RCC 7860 (cell line): ENCODE measurements around the gene AMACR.
A peak's percentile ranks its signal among the peaks of the same experiment; 100 is the strongest.
"Not testable (repeated sequence)": the region's sequence is repeated elsewhere in the genome, so short reads cannot be mapped to it uniquely, and the experiment has no call there.

Experiments
- DNase-seq: peaks from one replicate; pipeline ENCODE4 v3.0.0-alpha.2; 2015; ENCODE audit warnings: low spot score
- FAIRE-seq: peaks from 2 replicates; lab custom pipeline; 2012; peaks lifted over from hg19 to GRCh38; lab: Jason Lieb, UNC

AMACR gene

DNA sequence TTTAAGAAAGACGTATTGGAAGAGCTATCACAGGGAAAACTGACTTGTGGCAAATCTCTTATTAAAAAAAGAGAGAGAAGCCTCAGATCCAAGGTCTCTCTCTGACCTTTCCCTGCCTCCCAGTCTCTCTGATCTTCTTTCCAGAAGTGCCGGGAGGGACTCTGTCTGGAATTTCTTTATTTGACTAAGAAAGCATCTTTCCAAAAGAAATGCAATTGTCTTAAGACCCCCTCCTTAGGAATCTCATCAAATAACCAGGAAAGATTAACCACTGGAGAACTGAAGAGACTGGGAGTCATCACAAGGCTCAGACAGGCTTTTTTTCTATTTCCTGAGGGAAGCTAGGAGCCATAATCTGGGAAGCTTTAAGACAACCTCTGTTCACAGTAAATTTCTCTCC lies 30.5 kb upstream of the AMACR start:
- DNase-seq (no peak), FAIRE-seq (no peak)

DNA sequence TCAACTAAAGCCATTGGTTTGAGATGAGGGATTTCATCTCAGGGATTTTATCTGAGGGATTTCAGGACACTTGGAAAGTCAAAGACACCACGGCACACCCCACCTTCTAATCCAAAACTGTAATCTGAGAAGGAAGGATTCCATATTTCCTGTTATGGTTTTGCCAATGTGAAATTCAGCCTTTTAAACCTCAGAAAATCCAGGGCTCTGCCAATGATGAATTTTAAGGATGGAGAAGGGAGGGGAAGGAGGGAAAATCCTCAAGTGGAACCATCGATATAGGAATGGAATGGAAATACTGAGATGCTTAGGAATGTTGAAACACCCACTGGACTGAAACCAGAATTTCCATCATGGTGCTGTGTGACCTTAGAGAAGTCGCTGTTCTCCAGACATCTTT lies 29.9 kb upstream of the AMACR start:
- FAIRE-seq (no peak), DNase-seq (no peak)

DNA sequence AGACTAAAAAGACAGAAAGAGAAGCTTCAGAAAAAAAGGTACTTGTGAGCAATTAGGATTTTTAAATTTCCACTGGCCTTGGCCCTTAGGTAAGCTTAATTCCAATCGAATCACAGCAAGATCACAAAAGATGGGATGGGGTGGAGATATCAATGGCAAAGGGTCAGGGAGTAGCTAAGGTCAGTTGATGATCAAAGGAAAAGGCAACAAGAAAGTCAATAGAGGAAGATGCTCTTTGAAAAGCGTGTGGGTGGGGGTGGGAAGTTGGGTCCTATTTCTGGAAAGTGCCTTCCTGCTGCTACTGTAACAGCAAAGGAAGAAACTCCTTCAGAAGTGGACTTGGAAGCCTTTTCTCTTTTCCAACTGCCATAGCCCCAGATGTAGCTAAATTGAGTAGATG lies 27.9 kb upstream of the AMACR start:
- FAIRE-seq = no peak
- no peak for DNase-seq

DNA sequence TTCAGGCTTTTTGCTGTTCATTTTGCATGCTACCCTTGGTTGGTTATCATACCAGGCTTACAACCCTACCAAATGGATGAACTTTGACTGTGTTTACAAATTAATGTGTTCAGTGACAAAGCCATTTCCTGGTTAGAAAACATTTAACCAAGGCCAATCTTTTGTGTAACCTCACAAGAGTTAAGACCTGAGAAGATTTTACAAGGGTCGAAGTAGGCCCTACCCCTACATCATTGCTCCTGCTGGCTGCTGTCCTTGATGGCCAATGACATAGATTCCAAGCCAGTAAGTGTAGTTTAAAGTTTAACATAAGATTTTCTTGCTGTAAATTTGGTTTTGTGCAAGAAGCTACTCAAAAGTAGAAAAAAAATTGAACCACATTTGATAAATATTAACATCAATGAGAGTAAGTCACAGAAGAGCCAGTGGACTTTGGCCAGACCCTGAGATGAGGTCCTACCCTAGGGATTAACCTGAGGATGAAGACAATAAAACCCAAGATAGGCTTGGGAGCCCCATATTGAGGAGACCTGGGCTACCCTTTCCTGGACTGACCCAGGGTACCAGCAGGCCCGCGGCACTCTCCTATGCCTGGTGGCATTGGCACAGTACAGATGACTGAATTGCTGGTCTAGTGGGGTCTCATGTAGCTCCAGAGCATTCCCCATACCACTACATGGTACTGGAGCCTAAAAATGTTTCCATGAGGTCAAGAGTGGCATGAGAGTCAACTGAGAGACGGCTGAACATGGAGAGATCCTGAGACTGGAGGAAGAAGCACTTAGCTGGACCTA lies 26.9 kb upstream of the AMACR start:
- FAIRE-seq = peak; percentile 92

DNA sequence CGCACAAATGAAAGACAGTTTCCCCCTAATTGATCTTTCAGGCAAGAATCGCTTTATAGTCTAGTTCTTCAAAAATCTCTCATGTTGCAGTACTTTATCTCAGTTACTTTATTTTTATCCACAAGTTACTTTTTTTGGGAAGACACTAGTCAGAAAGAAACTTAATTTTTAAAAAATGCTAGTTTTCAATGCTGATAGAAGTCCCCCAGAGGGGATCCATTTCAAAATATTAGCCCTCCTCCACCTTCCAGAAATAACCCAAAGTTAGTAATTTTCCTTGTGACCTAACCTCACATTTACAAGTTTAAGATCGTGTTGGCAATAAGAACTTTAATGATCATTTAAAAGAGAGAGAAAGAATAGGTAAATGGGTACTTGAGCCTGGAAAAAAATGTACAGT lies 24.1 kb upstream of the AMACR start:
- DNase-seq = no peak
- FAIRE-seq = no peak

More for the DNA sequence above, 26.9 kb upstream of the AMACR start:
- DNase-seq = no peak

DNA sequence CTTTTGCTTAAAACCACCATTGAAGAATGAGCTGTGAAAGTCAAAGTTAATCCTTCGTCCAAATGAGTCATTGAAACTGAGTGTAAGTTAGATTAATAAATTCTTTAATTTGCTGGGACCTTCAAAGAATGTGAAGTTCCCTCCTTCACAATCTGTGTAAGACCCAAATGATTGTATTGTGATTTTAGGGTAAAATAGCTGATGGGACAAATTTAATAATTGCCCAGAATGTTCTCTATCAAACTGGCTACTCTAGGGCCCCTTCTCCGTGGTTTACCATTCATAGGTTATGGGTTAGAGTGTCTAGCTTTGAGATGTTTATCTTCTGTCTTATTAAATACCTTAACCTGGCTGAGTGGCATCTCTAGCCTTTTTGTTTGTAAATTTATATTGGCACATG lies 23.3 kb upstream of the AMACR start:
- FAIRE-seq (peak; percentile 69), DNase-seq (no peak)

DNA sequence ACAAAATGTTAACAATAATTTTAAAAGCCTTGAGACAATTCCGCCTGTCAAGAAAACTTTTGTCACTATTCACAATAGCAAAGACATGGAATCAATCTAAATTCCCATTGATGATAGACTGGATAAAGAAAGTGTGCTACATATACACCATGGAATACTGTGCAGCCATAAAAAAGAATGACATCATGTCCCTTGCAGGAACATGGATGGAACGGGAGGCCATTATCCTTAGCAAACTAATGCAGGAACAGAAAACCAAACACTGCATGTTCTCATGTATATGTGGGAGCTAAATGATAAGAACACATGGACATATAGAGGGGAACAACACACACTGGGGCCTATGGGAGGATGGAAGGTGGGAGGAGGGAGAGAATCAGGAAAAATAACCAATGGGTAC lies 22.7 kb upstream of the AMACR start:
- not testable (repeated sequence) for FAIRE-seq, DNase-seq

DNA sequence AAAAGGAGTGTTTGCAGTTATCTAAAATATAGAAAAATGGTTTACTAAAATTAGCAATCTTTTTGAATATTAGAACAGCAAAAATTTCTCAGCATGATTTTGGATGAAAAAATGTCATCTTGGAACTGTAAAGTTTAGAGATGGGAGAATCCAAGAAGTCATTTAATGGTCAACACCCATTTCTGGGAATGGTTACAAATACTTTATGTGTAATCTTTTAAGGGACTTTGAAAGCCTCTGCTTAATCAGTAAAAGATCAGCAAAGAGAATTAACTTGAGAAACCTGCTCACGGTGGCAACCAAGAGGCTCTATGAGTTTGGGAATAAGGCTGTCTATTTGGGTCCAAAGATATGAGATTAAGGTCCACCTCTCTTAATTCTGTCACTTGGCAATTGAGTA lies 22.2 kb upstream of the AMACR start:
- DNase-seq (no peak), FAIRE-seq (peak; percentile 93)

DNA sequence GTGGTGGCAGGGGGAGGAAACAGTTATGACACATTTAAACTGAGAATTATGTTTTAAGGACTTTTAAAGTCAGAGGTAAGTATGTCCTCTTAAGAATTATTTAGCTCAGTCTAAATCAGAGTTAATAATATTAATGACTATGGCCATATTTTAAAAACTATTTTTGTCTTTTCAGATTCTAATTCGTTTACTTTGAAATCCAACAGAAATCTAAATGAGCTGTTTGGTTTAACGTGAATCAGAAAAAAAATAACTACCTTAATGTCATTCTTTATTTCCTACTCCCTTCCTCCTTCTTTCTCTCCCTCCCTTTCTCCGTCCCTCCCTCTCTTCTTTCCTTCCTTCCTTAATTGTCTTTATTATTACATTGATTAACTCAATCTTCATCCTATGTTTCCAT lies 20.5 kb upstream of the AMACR start:
- no peak for DNase-seq

DNA sequence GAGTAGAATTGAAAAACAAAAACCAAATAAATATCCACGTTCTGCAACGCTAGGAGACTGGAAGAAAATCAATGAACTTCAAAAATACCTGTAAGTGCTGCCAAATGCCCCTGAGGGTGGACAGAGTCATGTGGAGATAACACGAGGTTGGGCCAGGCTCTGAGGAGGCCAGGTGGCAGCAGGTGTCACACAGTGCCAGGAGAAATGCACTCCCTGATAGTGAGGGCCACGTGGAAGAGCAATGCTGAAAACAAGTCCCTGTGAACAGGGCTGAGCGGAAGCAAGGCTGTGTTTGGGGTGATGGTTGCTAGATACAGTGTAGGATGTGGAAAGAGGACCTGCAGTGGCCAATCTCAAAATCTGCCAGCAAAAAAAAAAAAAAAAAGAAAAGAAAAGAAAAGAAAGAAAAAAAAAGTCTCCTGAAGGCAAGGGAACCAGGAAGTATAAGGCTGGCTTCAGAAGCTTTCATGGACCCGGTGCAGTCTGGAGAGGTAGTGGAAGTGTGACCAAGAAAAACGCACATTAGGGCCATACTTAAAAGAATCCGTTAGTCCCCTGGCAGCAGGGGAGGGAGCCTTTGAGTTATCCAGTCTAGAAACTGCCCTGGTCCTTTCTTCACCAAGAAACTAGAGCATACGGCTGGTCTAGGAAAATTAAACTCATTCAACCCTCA lies 18.4 kb upstream of the AMACR start:
- no peak for FAIRE-seq
- no peak for DNase-seq

More for the DNA sequence above, 20.5 kb upstream of the AMACR start:
- no peak for FAIRE-seq

DNA sequence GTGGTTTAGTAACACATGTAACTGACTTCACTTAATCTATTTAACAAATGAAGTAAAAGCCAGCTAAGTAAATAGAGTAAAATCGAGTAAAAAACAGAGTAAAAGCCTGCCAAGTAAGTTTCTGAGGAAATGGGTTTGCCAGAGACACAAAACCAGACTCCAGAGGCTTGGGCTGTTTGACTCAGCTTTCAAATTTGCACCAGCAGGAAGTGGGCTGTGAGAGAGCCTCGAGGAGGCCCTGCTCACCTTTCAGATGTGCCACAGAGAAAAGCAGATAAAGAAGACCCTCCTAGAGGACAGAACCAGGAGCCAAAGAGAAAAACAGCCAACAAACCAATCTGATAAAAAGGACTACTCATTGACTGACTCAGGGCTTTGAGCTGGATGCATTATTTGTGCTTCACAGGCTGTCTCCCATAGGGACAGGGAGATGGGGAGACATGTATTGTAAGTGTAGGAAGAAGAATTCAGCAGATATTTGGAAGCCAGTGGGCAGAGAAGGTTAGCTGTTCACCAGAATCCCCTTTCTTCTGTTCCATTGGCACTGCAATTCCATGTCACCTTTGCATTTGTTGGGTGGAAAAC lies 14.4 kb upstream of the AMACR start:
- DNase-seq (no peak), FAIRE-seq (peak; percentile 30)

DNA sequence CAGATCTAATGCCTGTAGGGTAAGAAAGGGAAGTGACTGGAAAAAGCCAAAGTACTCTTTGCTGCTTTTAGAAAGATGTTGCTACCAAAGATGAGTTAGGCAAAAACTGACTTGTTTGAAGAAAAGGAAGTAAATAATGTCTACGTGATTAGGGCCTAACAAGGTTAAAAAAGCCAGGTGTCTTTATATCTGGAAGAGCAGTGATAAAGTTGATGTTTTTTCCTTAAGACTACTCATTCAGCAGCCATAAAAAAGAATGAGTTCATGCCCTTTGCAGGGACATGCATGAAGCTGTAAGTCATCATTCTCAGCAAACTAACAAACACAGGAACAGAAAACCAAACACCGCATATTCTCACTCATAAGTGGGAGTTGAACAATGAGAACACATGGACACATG lies 13.5 kb upstream of the AMACR start:
- DNase-seq (no peak), FAIRE-seq (no peak)

DNA sequence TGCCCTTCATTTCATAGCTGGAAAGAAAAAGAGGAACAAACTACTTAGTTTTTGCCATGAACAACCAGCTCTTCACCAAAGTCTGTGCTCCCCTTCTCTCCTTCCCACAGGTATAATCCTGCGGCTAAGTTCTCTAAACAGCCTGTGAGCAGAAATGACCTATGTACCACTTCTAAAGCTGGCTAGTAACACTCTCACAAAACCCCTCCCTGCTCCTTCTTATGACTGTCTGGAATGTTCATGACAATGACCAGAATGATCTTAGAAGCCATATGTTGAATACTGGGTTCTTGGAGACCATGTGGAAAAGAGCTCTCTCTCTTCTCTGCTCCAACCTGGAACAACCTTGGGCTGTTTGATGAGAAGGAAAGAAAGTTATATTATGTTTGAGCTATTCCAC lies 12.9 kb upstream of the AMACR start:
- DNase-seq (no peak), FAIRE-seq (no peak)

DNA sequence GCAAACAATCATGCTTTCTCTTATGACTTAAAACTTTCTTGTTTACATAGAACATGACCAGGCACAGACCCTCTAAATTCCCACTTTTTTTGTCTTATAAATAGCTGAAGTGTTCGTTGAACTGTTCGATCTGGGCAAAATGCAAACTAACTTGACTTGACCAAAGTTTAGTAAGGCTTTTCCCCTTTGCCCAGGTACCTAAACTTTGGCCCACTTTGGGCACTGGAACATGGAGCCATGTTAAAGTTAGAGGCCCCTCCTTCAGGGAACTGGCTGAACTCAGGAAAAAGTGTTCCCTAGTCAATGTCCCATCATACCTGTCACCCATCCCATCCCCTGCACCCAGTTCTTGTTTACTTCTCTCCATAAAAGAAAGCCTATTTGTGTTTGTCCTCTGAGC lies 9.4 kb upstream of the AMACR start:
- no peak for FAIRE-seq

DNA sequence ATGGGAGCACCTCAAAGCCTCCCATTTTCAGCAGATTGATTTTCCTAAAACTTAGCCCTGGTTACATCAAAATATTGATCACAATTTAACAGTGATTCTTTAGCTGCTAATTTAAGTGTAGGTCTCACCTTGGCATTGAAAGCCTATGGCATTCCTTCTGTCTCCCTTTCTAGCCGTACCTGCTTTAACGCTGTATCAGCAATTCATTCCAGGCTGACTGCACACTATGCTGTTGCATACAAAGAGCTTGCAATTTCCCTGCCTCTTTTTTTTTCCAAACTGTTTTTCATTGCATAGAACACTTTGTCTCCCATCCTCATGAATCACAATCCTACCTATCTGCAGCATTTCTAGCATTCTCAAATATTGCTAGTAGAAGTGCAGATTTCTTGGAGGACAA lies 8.9 kb upstream of the AMACR start:
- no peak for DNase-seq

More for the DNA sequence above, 9.4 kb upstream of the AMACR start:
- no peak for DNase-seq

DNA sequence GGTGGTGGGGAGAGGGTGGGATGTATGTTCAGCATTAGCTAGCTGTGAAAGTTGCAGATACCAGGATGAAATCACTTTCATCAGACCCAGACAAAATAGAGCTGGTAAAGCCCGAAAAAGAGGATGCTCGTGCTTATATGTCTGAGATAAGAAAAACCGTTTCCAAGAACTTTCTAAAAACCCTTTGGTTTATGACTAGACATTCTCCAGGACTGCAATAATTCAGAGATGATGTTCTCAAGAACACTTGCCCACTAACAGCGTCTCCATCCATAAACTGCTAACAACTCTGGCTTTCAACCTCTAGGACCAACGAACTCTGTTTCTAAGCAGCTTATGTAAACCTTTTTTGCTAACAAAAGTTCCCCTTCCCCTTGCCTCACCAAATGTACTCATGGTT lies 8.4 kb upstream of the AMACR start:
- DNase-seq = no peak
- FAIRE-seq = no peak

More for the DNA sequence above, 8.9 kb upstream of the AMACR start:
- no peak for FAIRE-seq

DNA sequence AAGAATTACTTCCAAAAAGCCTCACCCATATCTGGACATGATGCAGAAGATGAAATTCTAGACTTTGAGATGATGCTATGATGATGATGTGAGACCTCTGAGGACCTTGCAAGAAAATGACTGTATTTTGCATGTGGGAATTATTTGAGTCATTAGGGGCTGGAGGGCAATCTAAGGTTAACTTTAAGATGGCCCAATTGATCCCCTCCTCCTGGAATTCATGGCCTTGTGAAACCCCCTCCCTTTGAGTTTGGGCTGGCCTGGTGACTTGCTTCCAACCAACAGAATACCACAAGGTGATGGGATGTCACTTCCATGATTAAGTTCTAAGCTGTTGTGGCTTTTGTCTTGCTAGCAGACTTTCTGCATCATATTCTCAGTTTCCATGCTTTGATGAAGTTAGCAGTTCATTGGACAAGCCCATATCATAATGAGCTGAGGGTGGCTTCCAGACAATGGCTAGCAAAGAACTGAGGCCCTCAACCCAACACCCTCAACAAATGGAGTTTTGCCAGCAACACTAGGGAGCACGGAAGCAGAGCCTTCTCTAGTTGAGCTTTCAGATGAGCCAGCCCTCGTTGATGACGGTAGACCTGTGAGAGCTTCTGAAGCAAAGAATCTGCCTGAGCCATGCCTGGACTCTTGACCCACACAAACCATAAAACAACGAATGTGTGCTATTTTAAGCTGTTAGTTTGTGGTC lies 7.4 kb upstream of the AMACR start:
- no peak for FAIRE-seq

DNA sequence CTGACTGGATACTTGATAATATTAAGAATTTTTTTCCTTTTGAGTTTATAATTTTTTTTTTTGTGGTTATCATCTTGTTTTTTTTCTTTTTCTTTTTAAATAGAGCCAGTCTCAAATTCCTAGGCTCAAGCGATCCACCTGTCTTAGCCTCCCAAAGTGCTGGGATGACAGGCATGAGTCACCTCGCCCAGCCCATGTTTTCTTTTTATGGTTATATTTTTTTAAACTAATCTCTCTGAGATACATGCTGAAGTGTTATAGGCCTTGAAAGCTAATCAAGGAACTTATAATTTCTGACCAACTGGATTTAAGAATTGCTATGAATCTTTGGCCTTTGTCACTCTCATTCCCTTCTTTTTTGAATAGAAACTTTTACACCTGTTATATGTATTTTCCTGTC lies 6.8 kb upstream of the AMACR start:
- DNase-seq (no peak), FAIRE-seq (no peak)

More for the DNA sequence above, 7.4 kb upstream of the AMACR start:
- no peak for DNase-seq

DNA sequence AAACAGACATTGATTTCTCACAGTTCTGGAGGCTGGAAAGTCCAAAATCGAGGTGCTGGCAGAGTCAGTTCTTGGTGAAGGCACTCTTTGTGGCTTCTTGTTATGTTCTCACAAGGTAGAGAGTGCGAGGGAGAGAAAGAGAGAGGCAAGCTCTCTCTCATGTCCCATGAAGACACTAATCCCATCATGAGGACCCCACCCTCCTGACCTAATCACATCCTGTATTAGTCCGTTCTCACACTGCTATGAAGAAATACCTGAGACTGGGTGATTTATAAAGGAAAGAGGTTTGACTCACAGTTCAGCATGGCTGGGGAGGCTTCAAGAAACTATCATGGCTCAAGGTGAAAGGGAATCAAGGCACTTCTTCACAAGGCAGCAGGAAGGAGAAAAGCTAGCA lies 5.7 kb upstream of the AMACR start:
- FAIRE-seq (no peak), DNase-seq (no peak)

DNA sequence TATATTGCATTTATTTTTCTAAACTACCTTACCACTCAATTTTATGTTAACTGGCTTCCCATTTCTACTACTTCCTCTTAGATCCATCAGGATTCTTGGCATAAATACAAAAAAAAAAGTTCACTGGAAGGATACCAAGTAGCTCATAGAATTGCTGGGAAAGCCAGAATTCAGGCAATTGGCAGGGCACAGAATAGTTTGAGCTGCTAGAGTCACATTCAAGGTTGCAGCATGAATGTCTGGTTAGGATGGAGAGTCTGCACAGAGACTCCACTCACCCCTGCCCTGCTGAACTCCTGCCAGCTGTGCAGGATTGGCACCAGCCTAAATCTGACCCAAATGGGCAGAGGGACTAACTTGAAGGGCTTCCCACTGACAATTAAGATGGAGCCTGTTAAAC lies 4.9 kb upstream of the AMACR start:
- no peak for DNase-seq
- peak; percentile 52 for FAIRE-seq

DNA sequence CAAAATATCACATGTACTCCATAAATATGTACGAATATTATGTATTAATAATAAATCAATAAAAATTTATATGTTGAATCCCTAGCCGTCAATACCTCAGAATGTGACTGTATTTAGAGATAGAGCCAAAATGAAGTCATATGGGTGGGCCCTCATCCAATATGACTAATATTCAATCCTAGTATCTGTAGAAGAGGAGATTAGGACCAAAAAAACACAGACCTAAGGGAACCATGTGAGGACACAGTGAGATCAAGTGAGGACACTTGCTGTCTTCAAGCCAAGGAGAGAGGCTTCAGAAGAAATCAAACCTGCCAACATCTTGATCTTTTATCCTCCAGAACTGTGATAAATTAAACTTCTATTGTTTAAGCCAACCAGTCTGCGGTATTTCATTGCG lies 3.7 kb upstream of the AMACR start:
- FAIRE-seq (no peak), DNase-seq (no peak)
